Osteocyte (in vitro differentiated cells): ENCODE data around the gene RIMS4. TPM values are rescaled to one million over a fixed set of nuclear protein-coding genes. Genes with fewer than 3 reads are reported as not detected.

Source experiments
- DNase-seq: peaks from one replicate; pipeline ENCODE4 v3.0.0; 2021; ENCODE audit warnings: mixed read lengths; ENCODE audit not compliant: unreplicated experiment; ENCODE audit errors: extremely low spot score
- H3K27ac Mint-ChIP-seq: one replicate; pipeline ENCODE4 v1.8.0; 2021; ENCODE audit warnings: mild to moderate bottlenecking, mixed read lengths; ENCODE audit not compliant: unreplicated experiment
- H3K27me3 Mint-ChIP-seq: one replicate; pipeline ENCODE4 v1.8.0; 2021; ENCODE audit warnings: mixed read lengths; ENCODE audit not compliant: unreplicated experiment
- H3K36me3 Mint-ChIP-seq: one replicate; pipeline ENCODE4 v1.8.0; 2021; ENCODE audit warnings: mixed read lengths; ENCODE audit not compliant: unreplicated experiment
- H3K4me1 Mint-ChIP-seq: one replicate; pipeline ENCODE4 v1.8.0; 2021; ENCODE audit warnings: mixed read lengths; ENCODE audit not compliant: unreplicated experiment
- H3K4me3 Mint-ChIP-seq: one replicate; pipeline ENCODE4 v1.8.0; 2021; ENCODE audit warnings: mild to moderate bottlenecking, moderate library complexity, mixed read lengths; ENCODE audit not compliant: unreplicated experiment
- H3K9me3 Mint-ChIP-seq: one replicate; pipeline ENCODE4 v1.8.0; 2021; ENCODE audit warnings: mixed read lengths; ENCODE audit not compliant: unreplicated experiment
- CTCF ChIP-seq: fragments of 200-600 bp; sonication (generic); IDR thresholded peaks from 2 replicates; pipeline ENCODE4 v1.5.0; 2021; ENCODE audit warnings: antibody characterized with exemption, mild to moderate bottlenecking, moderate library complexity
- total RNA-seq: library from RNA; stranded (reverse); gene quantifications from 2 replicates; pipeline ENCODE4 v1.2.1, GENCODE V29; 2021

Gene RIMS4
- total RNA-seq, 1 donor from 2014 or later, result 0.75 TPM

GRCh38 chr20:44747166-44748004 is 63.0 kb downstream of the RIMS4 start:
- H3K27me3 Mint-ChIP-seq, result no peaks in the 10 kb centered on the region
- peaks cover 23% of the 10 kb centered on the region for H3K4me1 Mint-ChIP-seq
- H3K4me3 Mint-ChIP-seq, result peak overlapping the region; percentile 75
- DNase-seq, result peak; percentile 91
- peak; percentile 80 for TF ChIP-seq CTCF
- no peaks in the 10 kb centered on the region for H3K36me3 Mint-ChIP-seq
- H3K9me3 Mint-ChIP-seq, result no peaks in the 10 kb centered on the region
- peak overlapping the region; percentile 88 for H3K27ac Mint-ChIP-seq

- H3K9me3 Mint-ChIP-seq, result no peaks in the 10 kb centered on the region
- peak overlapping the region; percentile 75 for H3K4me3 Mint-ChIP-seq
- H3K27ac Mint-ChIP-seq, result peak overlapping the region; percentile 88
- H3K27me3 Mint-ChIP-seq, result no peaks in the 10 kb centered on the region
- H3K36me3 Mint-ChIP-seq, result no peaks in the 10 kb centered on the region
- DNase-seq, result no peak
- H3K4me1 Mint-ChIP-seq, result peaks cover 27% of the 10 kb centered on the region
- TF ChIP-seq CTCF, result no peak
Observed at GRCh38 chr20:44746367-44747165, 63.8 kb downstream of the RIMS4 start.

- H3K27me3 Mint-ChIP-seq, result no peaks in the 10 kb centered on the region
- H3K4me1 Mint-ChIP-seq, result peaks cover 27% of the 10 kb centered on the region
- H3K36me3 Mint-ChIP-seq, result no peaks in the 10 kb centered on the region
- no peaks in the 10 kb centered on the region for H3K9me3 Mint-ChIP-seq
- peak within 1 kb of the TSS; percentile 88 for H3K27ac Mint-ChIP-seq
- DNase-seq, result no peak
- H3K4me3 Mint-ChIP-seq, result peak within 1 kb of the TSS; percentile 75
- no peak for TF ChIP-seq CTCF
Observed at GRCh38 chr20:44745598-44746366, 64.6 kb downstream of the RIMS4 start, which contains the start of gene KCNK15. KCNK15 (plus strand) TSS chr20:44745865; CDS start chr20:44745911, 46 bp downstream.

- H3K4me3 Mint-ChIP-seq, result peak overlapping the region; percentile 68
- no peak for DNase-seq
- H3K4me1 Mint-ChIP-seq, result peaks cover 27% of the 10 kb centered on the region
- no peaks in the 10 kb centered on the region for H3K36me3 Mint-ChIP-seq
- no peaks in the 10 kb centered on the region for H3K27me3 Mint-ChIP-seq
- peak overlapping the region; percentile 32 for H3K27ac Mint-ChIP-seq
- no peaks in the 10 kb centered on the region for H3K9me3 Mint-ChIP-seq
- no peak for TF ChIP-seq CTCF
Observed at GRCh38 chr20:44745122-44745597, 65.2 kb downstream of the RIMS4 start.
